Ovary (tissue), 9 donors: ENCODE results near the gene PNPLA4. TPM values are rescaled to one million over a fixed set of nuclear protein-coding genes. Genes with fewer than 3 reads are reported as not detected.
A peak's percentile ranks its signal among the peaks of the same experiment; 100 is the strongest.

Experiments
- DNase-seq, 5 donors: peaks; one replicate each; pipeline ENCODE4 v3.0.0-alpha.2; 2019 to 2020
- H3K27ac ChIP-seq, 2 donors: fragments of 200-600 bp; one replicate each; pipeline versions ENCODE4 v1.5.1 to v1.8.0; 2019 to 2022
- H3K27me3 ChIP-seq: fragments of 200-600 bp; one replicate; pipeline ENCODE4 v1.8.0; 2022
- H3K36me3 ChIP-seq: fragments of 200-600 bp; sonication (generic); one replicate; pipeline ENCODE4 v1.5.1; 2019
- H3K4me1 ChIP-seq: one replicate; pipeline ENCODE4 v1.8.1; 2013; ENCODE audit warnings: mild to moderate bottlenecking, moderate library complexity; ENCODE audit not compliant: insufficient read depth
- H3K4me3 ChIP-seq: fragments of 200-600 bp; sonication (generic); one replicate; pipeline ENCODE4 v1.5.1; 2017
- H3K9me3 ChIP-seq, 2 donors: fragments of 200-600 bp in 1 of 2; sonication (generic) in 1 of 2; one replicate each; pipeline versions ENCODE4 v1.5.1 to v1.8.1; 2013 to 2019; ENCODE audit warnings: mild to moderate bottlenecking in 1 of 2, moderate library complexity in 1 of 2
- EP300 ChIP-seq: sonication (generic); formaldehyde crosslinking; IDR thresholded peaks from one replicate; pipeline ENCODE4 v1.6.1; 2017; ENCODE audit warnings: antibody characterized with exemption
- POLR2A ChIP-seq: fragments of 450-650 bp; IDR thresholded peaks from one replicate; pipeline ENCODE4 v1.6.1; 2017; ENCODE audit warnings: antibody characterized with exemption, mild to moderate bottlenecking, moderate library complexity
- WGBS, 3 donors: extraction: QIAGEN DNeasy Blood & Tissue Kit in 1 of 3; methylation state at CpG; one replicate each; pipeline versions ENCODE4 v1.1.5 to v1.1.7; 2013 to 2017; 5-methylcytosine and 5-hydroxymethylcytosine counted together
- intact Hi-C, 4 donors: fragments of 100-400 bp; cut with DNase I; formaldehyde crosslinking; loops; one replicate each; pipeline versions ENCODE4 v1.11.0 to v1.15.1; 2022 to 2023
- polyA plus RNA-seq, 2 donors: library from polyadenylated mRNA; stranded (reverse); fragments of 200-250 nt in 1 of 2; fragments of 350-450 nt in 1 of 2; fragmentation: Illumina TruSeq in 1 of 2; extraction: RNeasy Lipid Tissue Mini Kit (QIAGEN cat#74804) in 1 of 2; gene quantifications; one replicate each; pipeline ENCODE4 v1.2.3, GENCODE V29; 2013 to 2014
- total RNA-seq, 7 donors: library from RNA; depleted of rRNA in 2 of 7; stranded (reverse); fragments of >200 nt in 2 of 7; fragmentation: NEBNext Ultra II Directional in 3 of 7; extraction: Animal tissue kit (Norgen Biotek cat#: 25700) in 3 of 7; gene quantifications; one replicate each; pipeline versions ENCODE4 v1.1.0 to v1.2.4, GENCODE V29; 2016 to 2023
- TF ChIP-seq, protein P1 (sequence below), 3 donors: fragments of 450-650 bp in 2 of 3; fragments of 200-600 bp in 1 of 3; IDR thresholded peaks; one replicate each; pipeline versions ENCODE4 v1.5.1 to v1.8.0; 2016 to 2022; ENCODE audit warnings: antibody characterized with exemption in 3 of 3, mild to moderate bottlenecking in 1 of 3
- donor health status: DM: no; HTN: no; CAD: no; lungs with moderate emphysema.
- donor health status: DM: no; HTN: no; CAD: no.
- donor health status: Bipolar disorder and iron deficiency.
- donor health status: DM: yes; HTN: yes; CAD: no.
- donor health status: DM: no; HTN: no; CAD: no.
- donor health status: DM: yes; HTN: yes; CAD: no.

PNPLA4 gene
- total and polyA plus RNA-seq, 9 donors, result 17.8 to 40.6 (median 24.4) TPM

DNA sequence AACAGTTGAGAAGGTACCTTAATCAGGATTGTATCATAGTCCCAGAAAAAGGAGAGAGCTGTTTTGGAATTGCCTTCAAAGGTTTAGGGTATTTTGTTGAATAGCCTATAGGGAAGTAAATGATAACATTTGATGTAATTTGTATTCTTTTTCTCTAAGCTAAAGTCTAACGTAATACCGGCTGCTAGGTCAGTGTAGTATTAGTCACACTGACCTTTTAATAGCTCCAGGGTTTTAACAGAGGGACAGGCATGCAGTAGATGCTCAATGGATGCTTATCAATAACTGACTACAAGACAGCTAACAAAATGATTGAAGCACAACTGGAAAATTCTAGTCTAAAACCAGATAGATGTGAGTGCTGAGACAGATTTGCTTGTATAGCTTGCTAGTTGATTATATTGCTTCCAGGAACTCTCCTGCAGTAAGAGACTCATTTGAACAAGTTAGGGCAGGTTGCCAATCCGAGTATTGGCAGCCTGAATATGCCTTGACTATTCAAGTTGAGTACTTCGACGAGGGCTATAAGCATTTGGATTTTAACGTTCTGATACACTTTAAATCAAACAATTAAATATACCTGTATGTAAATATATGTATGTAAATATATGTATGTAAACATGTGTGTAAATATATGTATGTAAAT, 16.5 kb upstream of the PNPLA4 start:
- 78 to 81% (median 78%) methylated on average over 6 of the region's 6 CpGs for WGBS, 3 donors
- intact Hi-C loops, result no loop called here
- DNase-seq, result no peak
- Histone ChIP-seq H3K36me3 (no peaks in the 10 kb centered on the region), H3K4me3 (no peak overlapping the region), H3K4me1 (no peaks in the 10 kb centered on the region), H3K27me3 (no peaks in the 10 kb centered on the region), H3K27ac (no peak overlapping the region), H3K9me3 (no peaks in the 10 kb centered on the region)
- TF ChIP-seq, protein P1, sequence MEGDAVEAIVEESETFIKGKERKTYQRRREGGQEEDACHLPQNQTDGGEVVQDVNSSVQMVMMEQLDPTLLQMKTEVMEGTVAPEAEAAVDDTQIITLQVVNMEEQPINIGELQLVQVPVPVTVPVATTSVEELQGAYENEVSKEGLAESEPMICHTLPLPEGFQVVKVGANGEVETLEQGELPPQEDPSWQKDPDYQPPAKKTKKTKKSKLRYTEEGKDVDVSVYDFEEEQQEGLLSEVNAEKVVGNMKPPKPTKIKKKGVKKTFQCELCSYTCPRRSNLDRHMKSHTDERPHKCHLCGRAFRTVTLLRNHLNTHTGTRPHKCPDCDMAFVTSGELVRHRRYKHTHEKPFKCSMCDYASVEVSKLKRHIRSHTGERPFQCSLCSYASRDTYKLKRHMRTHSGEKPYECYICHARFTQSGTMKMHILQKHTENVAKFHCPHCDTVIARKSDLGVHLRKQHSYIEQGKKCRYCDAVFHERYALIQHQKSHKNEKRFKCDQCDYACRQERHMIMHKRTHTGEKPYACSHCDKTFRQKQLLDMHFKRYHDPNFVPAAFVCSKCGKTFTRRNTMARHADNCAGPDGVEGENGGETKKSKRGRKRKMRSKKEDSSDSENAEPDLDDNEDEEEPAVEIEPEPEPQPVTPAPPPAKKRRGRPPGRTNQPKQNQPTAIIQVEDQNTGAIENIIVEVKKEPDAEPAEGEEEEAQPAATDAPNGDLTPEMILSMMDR (IDR thresholded peaks at IDR 0.05), result no peak
- TF ChIP-seq POLR2A, result no peak
- TF ChIP-seq EP300, result no peak

DNA sequence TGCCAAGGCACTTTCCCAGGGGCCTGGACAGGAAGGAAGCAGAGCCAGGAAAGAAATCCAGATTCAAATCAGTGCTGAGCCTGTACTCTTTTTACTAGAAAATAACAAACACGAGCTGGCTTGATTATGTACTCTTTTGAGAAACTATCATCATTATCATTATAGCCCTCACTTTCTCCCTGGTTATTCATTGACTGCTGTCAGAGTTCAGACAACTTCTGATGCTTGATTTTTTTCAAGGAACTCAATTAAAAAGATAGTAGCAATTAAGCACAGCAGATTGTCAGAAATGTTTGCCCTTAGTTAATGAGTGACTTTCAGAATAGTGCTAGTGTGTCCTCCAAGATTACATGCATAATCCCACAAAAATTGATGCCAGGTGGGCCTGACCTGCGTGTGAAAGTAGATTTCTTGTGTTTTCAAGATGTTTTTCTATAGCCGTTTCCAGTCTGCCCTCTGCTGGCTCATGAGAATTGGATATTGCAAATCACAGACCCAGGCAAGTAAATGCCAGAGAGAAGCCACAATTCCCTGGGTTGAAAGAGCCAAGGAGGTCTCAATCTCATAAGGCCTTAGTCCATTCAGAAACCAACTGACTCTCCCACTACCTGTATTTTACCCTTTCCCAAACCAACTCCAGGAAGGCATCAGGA, 14.3 kb upstream of the PNPLA4 start:
- no peak for DNase-seq
- no peaks in the 10 kb centered on the region for H3K36me3 ChIP-seq
- no peaks in the 10 kb centered on the region for H3K9me3 ChIP-seq
- TF ChIP-seq EP300, result no peak
- TF ChIP-seq POLR2A, result no peak
- TF ChIP-seq, protein P1 (IDR thresholded peaks at IDR 0.05), result no peak
- intact Hi-C loops, result no loop called here
- H3K27me3 ChIP-seq, result no peaks in the 10 kb centered on the region
- 5 to 12% (median 6%) methylated on average over 3 of the region's 3 CpGs for WGBS, 3 donors
- no peaks in the 10 kb centered on the region for H3K4me1 ChIP-seq
- no peak overlapping the region for H3K27ac ChIP-seq
- no peak overlapping the region for H3K4me3 ChIP-seq

DNA sequence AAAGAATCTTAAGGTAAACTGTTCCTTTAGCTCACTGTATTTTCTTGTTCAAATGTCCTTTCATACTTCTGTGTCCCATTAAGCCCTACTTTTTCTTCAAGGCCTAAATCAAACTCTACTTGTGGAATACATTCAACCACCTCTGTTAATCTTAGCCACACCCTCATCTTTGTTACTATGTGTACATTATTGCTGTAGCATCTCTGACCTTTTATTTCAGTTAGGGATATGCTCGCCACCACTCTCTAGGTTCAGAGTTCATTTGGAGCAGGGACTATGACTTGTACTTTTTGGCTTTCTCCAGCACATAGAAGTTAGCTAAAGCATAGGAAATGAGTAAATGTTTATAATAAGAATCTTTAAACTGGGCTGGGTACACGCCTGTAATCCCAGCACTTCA, 6.8 kb upstream of the PNPLA4 start:
- Histone ChIP-seq H3K9me3 (no peaks in the 10 kb centered on the region), H3K4me3 (no peak overlapping the region), H3K27ac (no peak overlapping the region), H3K27me3 (no peaks in the 10 kb centered on the region), H3K36me3 (no peaks in the 10 kb centered on the region), H3K4me1 (no peaks in the 10 kb centered on the region)
- DNase-seq, result no peak
- intact Hi-C loops, result no loop called here
- TF ChIP-seq POLR2A (no peak), EP300 (no peak)
- TF ChIP-seq, protein P1 (IDR thresholded peaks at IDR 0.05), result no peak
- 87 to 96% (median 90%) methylated on average over 2 of the region's 2 CpGs for WGBS, 3 donors

DNA sequence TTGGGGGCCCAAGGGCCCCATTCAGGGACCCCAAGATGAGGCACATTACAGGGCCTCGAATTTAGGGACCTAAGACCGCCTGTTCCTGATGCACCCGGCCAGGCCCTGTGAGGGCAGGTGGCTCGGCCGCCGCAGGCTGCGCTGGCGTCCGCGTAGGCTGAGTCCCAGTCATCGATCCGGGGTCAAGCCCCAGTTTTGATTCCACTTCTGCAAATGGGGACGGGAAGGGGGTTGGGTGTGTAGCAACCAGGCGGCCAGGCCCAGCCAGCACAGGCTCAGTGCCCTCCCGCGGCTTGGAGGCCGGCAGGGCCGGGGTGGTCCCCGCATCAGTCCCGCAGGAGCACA, 327 bp downstream of the PNPLA4 start:
- intact Hi-C loops, result loop anchor here in 1 of 4 donors (10.0 kb wide), 1 partner anchor 782 kb away; the partner anchor contains the start of genes PUDP and STS
- Histone ChIP-seq H3K27me3 (no peaks in the 10 kb centered on the region), H3K27ac (peak overlapping the region; percentile 49 to 64), H3K36me3 (no peaks in the 10 kb centered on the region), H3K4me3 (peak overlapping the region; percentile 53), H3K9me3 (no peaks in the 10 kb centered on the region), H3K4me1 (peaks cover 4% of the 10 kb centered on the region)
- no peak for DNase-seq
- 4 to 10% (median 4%) methylated on average over 17 to 20 of the region's 20 CpGs for WGBS, 3 donors
- TF ChIP-seq POLR2A, result no peak
- TF ChIP-seq, protein P1 (IDR thresholded peaks at IDR 0.05), result no peak
- TF ChIP-seq EP300, result no peak
